HL-60 (cell line): ENCODE results near the gene ACTN4.

ENCODE experiments used
- DNase-seq, 2 experiments: peaks; one replicate each; pipeline ENCODE4 v3.0.0-alpha.2; 2010 to 2020; ENCODE audit warnings: low read depth in 1 of 2, low spot score in 1 of 2
- H3K27ac ChIP-seq: fragments of 250-450 bp; sonication (Bioruptor Pico); replicated peaks from 2 replicates; pipeline ENCODE4 v1.5.1; 2020; ENCODE audit warnings: mild to moderate bottlenecking, moderate library complexity
- H3K27me3 ChIP-seq: fragments of 250-450 bp; sonication (Bioruptor Pico); 2 replicates; pipeline ENCODE4 v1.5.1; 2021; ENCODE audit warnings: mild to moderate bottlenecking, moderate library complexity; ENCODE audit not compliant: insufficient read depth, poor library complexity, severe bottlenecking
- H3K4me3 ChIP-seq: replicated peaks from 2 replicates; pipeline ENCODE4 v1.5.1; 2011; ENCODE audit warnings: mild to moderate bottlenecking, control low read depth, low read length; ENCODE audit not compliant: insufficient read depth
- CTCF ChIP-seq: IDR thresholded peaks from one replicate; pipeline ENCODE4 v1.5.1; 2011; ENCODE audit warnings: low read length, control low read depth, inconsistent platforms; ENCODE audit not compliant: insufficient read depth
- GABPA ChIP-seq: IDR thresholded peaks from 2 replicates; pipeline ENCODE4 v1.6.1; 2012; ENCODE audit warnings: low read depth
- POLR2AphosphoS5 ChIP-seq: IDR thresholded peaks from 2 replicates; pipeline ENCODE4 v1.6.1; 2012; ENCODE audit warnings: low read depth
- REST ChIP-seq: IDR thresholded peaks from 2 replicates; pipeline ENCODE4 v1.6.1; 2012; ENCODE audit warnings: low read depth; ENCODE audit not compliant: insufficient replicate concordance
- SPI1 ChIP-seq: IDR thresholded peaks from 2 replicates; pipeline ENCODE4 v1.6.1; 2012; ENCODE audit warnings: low read depth, mild to moderate bottlenecking, borderline replicate concordance

The ACTN4 gene

GRCh38 chr19:38720559-38721236, 73.2 kb downstream of the ACTN4 start:
- H3K27ac ChIP-seq = no peak overlapping the region
- TF ChIP-seq REST (no peak), POLR2AphosphoS5 (0 out of 2 replicates have a peak, but pooled peaks have one; percentile 14)

DNA sequence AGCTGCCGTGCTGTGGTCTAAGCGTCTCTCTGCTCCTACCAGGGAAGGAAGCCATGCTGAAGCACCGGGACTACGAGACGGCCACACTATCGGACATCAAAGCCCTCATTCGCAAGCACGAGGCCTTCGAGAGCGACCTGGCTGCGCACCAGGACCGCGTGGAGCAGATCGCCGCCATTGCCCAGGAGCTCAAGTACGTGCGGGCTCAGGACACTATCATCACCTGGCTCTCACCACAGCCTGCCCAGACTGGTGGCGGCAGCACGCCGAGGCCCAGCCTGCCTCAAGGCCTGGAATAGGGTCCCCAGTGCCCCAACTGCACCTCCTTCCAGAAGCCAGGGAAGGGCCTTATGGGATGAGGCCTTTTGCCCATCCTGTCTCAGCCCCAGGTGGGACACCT, 74.0 kb downstream of the ACTN4 start:
- TF ChIP-seq REST = no peak
- TF ChIP-seq POLR2AphosphoS5 = no peak
- no peak for TF ChIP-seq GABPA
- TF ChIP-seq CTCF = no peak
- TF ChIP-seq SPI1 = no peak
- H3K4me3 ChIP-seq = no peak overlapping the region
- no peak overlapping the region for H3K27ac ChIP-seq
- no peaks in the 10 kb centered on the region for H3K27me3 ChIP-seq
- no peak for DNase-seq

More at GRCh38 chr19:38720559-38721236, 73.2 kb downstream of the ACTN4 start:
- Histone ChIP-seq H3K4me3 (no peak overlapping the region), H3K27me3 (no peaks in the 10 kb centered on the region)
- DNase-seq = no peak

DNA sequence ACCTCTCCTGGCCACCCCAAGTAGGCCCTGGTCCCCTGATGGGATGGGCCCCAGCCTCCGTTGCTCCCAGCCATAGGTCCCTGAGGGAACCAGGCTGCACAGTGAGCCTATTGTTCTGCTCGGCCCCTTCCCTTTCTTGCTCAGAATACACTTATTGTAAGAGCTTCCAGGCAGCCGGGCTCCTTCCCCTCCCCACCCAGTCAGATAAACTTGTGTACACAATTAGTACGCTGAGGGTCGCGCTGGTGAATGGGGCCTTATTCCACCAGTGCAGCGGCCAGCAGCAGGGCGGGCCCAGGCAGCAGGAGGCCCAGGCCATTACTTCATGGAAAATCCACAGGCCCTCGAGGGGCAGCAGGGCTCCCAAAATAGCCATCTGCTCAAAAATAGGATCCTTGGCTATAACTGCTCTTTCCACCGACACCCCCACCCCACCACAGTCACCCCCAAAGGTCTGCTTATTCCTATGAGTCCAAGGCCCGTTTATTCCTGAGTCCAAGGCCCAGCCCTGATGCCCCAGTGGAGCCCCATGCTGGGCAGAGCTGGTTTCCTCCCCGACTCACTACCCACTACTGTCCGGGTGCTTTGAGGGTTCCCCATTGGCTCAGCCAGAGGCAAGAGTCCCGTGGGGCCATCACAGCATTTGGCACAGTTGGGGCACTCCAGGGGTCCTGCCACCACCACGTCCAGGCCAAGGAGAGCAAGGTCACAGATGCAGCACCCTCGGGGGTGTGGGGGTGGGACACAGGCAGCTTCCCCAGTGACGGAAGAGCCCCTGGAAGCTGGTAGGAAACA, 74.7 kb downstream of the ACTN4 start:
- Histone ChIP-seq H3K27ac (no peak overlapping the region), H3K27me3 (no peaks in the 10 kb centered on the region), H3K4me3 (no peak overlapping the region)
- TF ChIP-seq GABPA = no peak
- no peak for TF ChIP-seq CTCF
- TF ChIP-seq SPI1 = no peak
- no peak for TF ChIP-seq REST
- TF ChIP-seq POLR2AphosphoS5 = no peak
- DNase-seq = no peak
